GM23248 (cell line): ENCODE measurements around the gene TGFB1.

Source experiments
- EZH2 ChIP-seq: fragments of 200-600 bp; sonication (generic); IDR thresholded peaks from 2 replicates; pipeline ENCODE4 v1.6.1; 2018; ENCODE audit warnings: antibody characterized with exemption, mild to moderate bottlenecking; ENCODE audit not compliant: insufficient read depth, poor library complexity, severe bottlenecking
- EZH2phosphoT487 ChIP-seq: fragments of 200-600 bp; sonication (generic); IDR thresholded peaks from 2 replicates; pipeline ENCODE4 v1.6.1; 2018; ENCODE audit warnings: antibody characterized with exemption, moderate library complexity, mild to moderate bottlenecking, low read depth; ENCODE audit not compliant: insufficient read depth

- TF ChIP-seq EZH2 = no peak
- TF ChIP-seq EZH2phosphoT487 = no peak
These were observed 30.7 kb downstream of the TGFB1 start for GRCh38 chr19:41323023-41323422.
